Stimulated activated CD8-positive, alpha-beta memory T cell treated with anti-CD3 and anti-CD28 coated beads, Interleukin-12 subunit alpha, Interleukin-12 subunit beta, amount 100 ng/mL, for 24 hours (primary cell): ENCODE data around the gene TRMT6.
A peak's percentile ranks its signal among the peaks of the same experiment; 100 is the strongest.

Experiments
- DNase-seq: peaks from one replicate; pipeline ENCODE4 v3.0.0-alpha.2; 2020; ENCODE audit errors: extremely low read depth

TRMT6 gene

DNA sequence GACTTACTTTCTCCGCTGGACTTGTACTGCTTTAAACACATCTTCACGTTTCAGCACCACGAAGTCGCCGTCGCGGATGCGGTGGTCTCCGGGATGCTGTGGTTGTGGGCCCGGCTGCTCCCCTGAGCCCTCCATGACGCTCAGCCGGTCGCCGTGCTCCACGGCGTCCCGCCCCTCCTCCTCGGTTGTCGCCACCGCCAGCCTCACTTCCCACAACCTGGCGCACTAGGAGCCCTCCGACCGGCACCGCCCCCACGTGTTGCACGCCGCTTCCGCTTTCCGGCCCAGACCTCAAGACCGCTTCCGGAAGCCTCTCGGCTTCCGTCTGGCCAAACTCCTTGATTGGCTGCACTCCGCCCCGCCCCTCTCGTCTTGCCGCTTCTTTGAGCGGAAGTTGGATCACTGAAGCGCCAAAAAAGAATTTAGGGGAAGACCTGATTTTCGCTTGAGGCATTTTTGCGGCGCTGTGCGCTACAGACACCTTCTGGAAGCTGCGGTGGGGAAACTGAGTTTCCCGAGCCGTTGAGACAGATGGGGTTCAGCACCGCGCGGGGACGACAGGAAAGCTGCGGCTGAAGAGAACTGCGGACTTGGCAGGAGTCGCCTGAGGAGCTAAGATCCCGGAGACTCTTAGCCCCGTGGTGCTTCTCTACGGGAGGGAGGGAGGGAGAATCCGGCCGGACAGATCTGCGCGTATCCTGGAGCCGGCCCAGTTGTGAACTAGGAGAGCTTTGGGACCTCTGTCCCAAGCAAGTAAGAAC, at the start of gene TRMT6, which contains the start of gene MCM8:
TRMT6 (minus strand) TSS at position 263 of the 761 bp plus-strand sequence; CDS start at position 135, 128 bp downstream.
MCM8 (plus strand) TSS at position 382 of the 761 bp plus-strand sequence. CDS start 1,364 bp downstream, outside the sequence.
- peak; percentile 96 for DNase-seq

DNA sequence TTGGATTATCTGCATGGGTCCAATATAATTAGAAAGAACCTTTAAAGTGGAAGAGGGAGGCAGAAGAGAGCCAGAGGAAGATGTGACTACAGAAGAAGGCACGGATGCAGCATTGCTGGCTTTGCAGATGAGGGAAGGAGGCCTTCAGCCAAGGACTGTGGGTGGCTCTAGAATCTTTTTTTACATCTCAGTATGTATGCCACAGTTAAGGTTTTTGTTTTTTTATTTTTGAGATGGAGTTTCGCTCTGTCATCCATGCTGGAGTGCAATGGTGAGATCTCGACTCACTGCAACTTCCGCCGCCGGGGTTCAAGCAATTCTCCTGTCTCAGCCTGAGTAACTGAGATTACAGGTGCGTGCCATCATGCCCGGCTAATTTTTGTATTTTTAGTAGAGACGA, 49.5 kb upstream of the TRMT6 start:
- no peak for DNase-seq

- DNase-seq = no peak
Measured at GRCh38 chr20:5996765-5997164, 46.4 kb upstream of the TRMT6 start.

DNA sequence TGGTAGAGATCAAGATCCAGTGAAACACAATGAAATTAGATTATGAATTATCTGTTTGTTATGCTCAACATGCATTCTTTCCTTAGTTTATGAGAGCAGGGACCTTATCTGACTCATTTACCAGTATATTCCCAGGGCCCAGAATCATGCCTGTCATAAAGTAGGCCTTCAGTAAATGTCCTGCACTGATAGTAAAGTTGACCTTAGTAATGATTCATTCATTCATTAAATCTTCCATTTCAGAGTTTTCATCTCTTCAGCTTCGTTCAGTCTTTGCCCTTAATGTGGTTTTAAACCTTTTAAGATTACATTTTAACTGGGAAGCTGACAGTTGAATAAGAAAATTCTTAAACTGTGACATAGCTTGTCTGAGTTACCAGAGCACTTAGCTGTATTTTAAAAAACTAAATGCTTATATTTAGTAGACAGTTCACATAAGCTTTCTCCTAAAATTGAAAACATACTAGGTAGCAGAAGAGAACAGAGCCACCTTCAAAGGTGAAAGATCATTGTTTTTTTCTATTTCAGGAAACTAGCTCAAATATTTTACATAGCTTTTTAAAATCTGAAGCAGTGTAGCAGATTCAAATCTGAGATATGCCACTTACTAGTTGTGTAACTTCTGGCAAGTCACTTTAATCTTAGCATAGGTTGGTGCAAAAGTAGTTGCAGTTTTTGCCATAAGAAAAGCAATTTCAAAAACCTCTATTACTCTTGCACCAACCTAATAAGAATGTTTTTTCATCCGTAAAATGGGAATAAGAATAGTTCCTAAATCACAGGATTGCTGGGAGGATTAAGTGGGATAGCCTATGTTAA, 41.5 kb upstream of the TRMT6 start:
- no peak for DNase-seq

DNA sequence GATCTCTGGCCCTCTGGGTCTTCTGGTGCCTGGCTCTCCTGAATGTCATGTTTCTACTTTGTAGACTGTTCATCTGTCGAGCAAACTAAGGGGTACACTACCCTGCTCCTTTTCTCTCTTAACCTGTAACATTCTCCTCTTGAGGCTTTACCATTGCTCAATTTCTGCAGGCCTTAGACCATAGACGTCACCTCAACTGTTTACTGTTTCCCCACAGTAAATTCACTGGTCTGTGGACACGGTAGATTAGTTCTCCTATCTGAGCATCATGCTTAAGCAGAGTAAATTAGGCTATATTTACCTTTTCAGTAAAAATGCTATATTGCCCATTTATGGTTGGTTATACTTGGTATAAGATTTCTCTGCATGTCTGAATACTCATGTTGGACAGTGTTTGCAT, 40.6 kb upstream of the TRMT6 start:
- DNase-seq = no peak

- DNase-seq = no peak
Measured at GRCh38 chr20:5989539-5989938, 39.2 kb upstream of the TRMT6 start.

DNA sequence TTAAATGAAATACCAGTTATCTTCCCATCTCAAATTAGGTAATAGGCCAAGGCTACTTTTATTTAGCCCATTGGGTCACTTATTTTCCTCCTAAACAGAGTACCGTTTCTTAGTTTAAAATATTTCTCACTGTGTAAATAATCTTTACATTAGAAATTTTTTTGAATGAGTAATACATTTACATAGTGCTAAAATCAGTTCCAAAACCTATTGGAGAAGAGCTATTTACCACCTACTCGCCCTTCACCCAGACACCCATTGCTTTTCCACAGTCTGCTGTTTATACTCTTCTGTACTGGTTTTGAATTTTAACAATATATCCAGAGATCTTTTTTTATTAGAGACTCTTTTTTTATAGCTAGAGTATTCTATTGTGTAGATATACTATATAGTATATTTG, 37.0 kb upstream of the TRMT6 start:
- no peak for DNase-seq

GRCh38 chr20:5980720-5981538, 30.6 kb upstream of the TRMT6 start:
- DNase-seq = no peak

- no peak for DNase-seq
Measured at GRCh38 chr20:5979801-5980200, 29.5 kb upstream of the TRMT6 start.

GRCh38 chr20:5977975-5978374, 27.6 kb upstream of the TRMT6 start:
- DNase-seq = no peak

GRCh38 chr20:5977223-5977622, 26.9 kb upstream of the TRMT6 start:
- no peak for DNase-seq

- DNase-seq = no peak
Measured at GRCh38 chr20:5975778-5976177, 25.4 kb upstream of the TRMT6 start.

DNA sequence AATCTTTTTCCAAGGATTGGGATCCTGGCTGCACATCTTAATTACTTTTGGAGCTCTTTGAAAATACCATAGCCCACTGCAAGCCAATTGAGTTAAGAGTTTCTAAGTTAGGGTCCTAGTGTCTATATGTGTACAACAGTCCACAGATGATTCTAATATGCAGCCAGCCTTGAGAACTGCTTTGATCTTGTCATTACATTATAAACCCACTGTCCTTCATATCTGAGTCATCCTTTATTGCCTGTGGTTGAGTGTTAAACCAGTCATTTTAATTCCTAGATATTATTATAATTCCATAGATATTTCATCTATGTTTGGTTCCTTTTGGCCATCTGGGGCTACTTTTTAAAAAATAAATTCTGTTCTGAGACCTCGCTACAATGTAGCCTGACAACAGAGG, 24.2 kb upstream of the TRMT6 start:
- DNase-seq = no peak

DNA sequence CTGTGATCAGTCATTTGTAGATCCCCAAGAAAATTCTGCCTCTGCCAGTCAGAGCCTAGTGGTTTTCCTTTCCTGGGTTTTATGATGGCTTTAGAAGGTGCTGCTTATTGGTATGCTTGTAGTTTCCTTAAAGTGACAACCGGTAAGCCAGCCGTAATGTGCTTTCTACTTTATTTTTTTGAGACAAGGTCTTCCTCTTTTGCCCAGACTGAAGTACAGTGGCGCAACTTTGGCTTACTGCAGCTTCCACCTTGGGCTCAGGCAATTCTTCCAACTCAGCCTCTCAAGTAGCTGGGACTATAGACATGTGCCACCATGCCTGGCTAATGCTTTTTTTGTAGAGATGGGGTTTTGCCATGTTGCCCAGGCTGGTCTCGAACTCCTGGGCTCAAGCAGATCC, 23.6 kb upstream of the TRMT6 start:
- no peak for DNase-seq

DNA sequence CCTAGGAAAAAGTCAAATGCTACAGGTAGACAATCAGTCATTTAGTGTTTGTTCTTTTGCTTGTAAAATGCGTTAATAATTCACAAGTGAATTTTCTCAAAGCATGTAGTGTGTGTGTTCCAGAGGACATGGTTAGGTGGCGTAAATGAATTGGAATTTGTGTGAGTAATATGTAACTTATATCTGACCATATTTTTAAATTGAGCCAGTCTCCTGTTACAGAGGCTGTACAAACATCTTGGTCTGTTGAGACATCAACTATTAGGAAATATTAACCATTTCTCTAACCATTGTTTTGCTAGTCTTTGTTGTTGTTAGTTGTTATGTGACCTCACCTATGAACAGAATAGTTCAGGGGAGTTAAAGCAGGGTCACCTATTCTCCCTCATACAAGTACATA, 22.8 kb upstream of the TRMT6 start:
- DNase-seq = no peak

GRCh38 chr20:5971203-5971602, 20.9 kb upstream of the TRMT6 start:
- DNase-seq = no peak

- DNase-seq = no peak
Measured at GRCh38 chr20:5970381-5970780, 20.0 kb upstream of the TRMT6 start.

- no peak for DNase-seq
Measured at GRCh38 chr20:5969940-5970339, 19.6 kb upstream of the TRMT6 start.

DNA sequence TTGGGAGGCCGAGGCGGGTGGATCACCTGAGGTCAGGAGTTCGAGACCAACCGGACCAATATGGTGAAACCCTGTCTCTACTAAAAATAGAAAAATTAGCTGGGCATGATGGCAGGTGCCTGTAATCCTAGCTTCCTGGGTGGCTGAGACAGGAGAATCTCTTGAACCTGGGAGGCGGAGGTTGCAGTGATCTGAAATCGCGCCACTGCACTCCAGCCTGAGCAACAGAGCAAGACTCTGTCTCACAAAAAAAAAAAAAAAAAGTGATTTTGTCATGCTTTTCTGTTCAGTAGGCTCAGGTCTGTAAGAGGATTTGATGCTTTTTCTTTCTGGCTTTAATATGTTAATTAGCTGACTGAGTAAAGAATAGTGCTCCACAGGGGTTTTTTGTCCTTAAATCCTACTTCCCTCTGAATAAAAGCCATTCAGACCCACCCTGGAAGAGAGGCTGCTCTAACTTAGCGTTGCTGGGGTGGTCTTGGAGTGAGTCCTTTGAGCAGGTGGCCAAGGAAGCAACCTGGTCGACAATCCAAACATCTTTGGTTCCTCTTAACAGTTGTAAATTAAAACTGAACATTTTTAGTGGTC, 19.1 kb upstream of the TRMT6 start:
- no peak for DNase-seq

DNA sequence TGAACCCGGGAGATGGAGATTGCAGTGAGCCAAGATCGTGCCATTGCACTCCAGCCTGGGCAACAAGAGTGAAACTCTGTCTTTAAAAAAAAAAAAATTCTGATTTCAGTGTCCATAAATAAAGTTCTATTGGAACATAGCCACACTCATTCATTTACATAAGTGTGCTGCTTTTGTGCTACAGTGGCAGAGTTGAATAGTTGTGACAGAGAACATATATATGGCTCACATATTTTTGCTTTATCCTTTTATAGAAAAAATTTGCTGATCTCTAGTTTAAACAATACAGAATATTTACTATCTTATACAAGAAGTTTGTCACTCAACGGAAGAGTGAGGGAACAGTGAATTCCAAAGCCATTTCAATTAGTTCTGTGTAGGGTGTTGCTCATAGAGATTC, 18.1 kb upstream of the TRMT6 start:
- DNase-seq = no peak

DNA sequence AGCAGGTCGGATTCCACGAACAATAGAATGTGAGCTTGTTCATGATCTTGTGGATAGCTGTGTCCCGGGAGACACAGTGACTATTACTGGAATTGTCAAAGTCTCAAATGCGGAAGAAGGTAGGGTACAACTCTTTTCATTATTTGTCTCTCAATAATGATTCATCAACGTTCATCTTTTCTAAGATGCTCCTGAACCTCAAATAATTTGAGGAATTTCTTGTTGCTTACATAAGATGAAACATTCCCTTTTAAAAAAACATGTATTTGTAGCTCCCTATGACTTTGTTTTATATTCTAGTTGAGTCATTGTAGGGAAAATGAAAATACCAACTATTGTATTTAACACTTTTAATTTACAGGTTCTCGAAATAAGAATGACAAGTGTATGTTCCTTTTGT, 17.1 kb upstream of the TRMT6 start:
- DNase-seq = no peak

GRCh38 chr20:5949943-5950270, 426 bp downstream of the TRMT6 start:
- no peak for DNase-seq
